Breast epithelium (tissue), 4 donors: Measurements from ENCODE around the gene HOXA2. TPM values are rescaled to one million over a fixed set of nuclear protein-coding genes. Genes with fewer than 3 reads are reported as not detected.

Source experiments
- DNase-seq, 2 donors: peaks; one replicate each; pipeline ENCODE4 v3.0.0-alpha.2; 2019; ENCODE audit warnings: low spot score in 2 of 2
- H3K27ac ChIP-seq, 2 donors: fragments of 200-600 bp; sonication (generic) in 1 of 2; one replicate each; pipeline ENCODE4 v1.5.1; 2016 to 2019; ENCODE audit warnings: mild to moderate bottlenecking in 1 of 2
- H3K27me3 ChIP-seq, 2 donors: fragments of 200-600 bp; sonication (generic) in 1 of 2; one replicate each; pipeline versions ENCODE4 v1.5.1 to v1.6.0; 2017 to 2019; ENCODE audit warnings: control low read depth in 1 of 2, mild to moderate bottlenecking in 1 of 2
- H3K36me3 ChIP-seq: fragments of 200-600 bp; one replicate; pipeline ENCODE4 v1.5.1; 2019
- H3K4me1 ChIP-seq, 2 donors: fragments of 200-600 bp; sonication (generic); one replicate each; pipeline ENCODE4 v1.5.1; 2016 to 2019; ENCODE audit warnings: control low read depth in 1 of 2
- H3K4me3 ChIP-seq, 3 donors: fragments of 200-600 bp; sonication (generic); 1 replicate in 2 of 3; 2 replicates in 1 of 3; pipeline ENCODE4 v1.5.1; 2016 to 2019; ENCODE audit warnings: mild to moderate bottlenecking in 3 of 3, moderate library complexity in 2 of 3
- H3K9me3 ChIP-seq, 2 donors: fragments of 200-600 bp; sonication (generic) in 1 of 2; one replicate each; pipeline ENCODE4 v1.5.1; 2016 to 2019; ENCODE audit warnings: control low read depth in 1 of 2
- CTCF ChIP-seq, 3 donors: fragments of 450-650 bp; IDR thresholded peaks; one replicate each; pipeline ENCODE4 v1.5.1; 2016 to 2017; ENCODE audit warnings: antibody characterized with exemption in 3 of 3, mild to moderate bottlenecking in 3 of 3, moderate library complexity in 3 of 3
- POLR2A ChIP-seq: fragments of 450-650 bp; IDR thresholded peaks from one replicate; pipeline ENCODE4 v1.6.1; 2016; ENCODE audit warnings: antibody characterized with exemption, mild to moderate bottlenecking, moderate library complexity
- POLR2AphosphoS5 ChIP-seq, 3 donors: sonication (generic); formaldehyde crosslinking; IDR thresholded peaks; one replicate each; pipeline ENCODE4 v1.6.1; 2017; ENCODE audit warnings: antibody characterized with exemption in 3 of 3
- intact Hi-C: fragments of 100-400 bp; cut with DNase I; formaldehyde crosslinking; loops from one replicate; pipeline ENCODE4 v1.15.1; 2023; ENCODE audit warnings: low total_unique reads
- total RNA-seq, 3 donors: library from RNA; depleted of rRNA; stranded (reverse); fragments of >200 nt; gene quantifications; one replicate each; pipeline ENCODE4 v1.1.0, GENCODE V29; 2016

The HOXA2 gene
- total RNA-seq, 3 donors from 2014 or later = 0.80 to 5.4 (median 1.3) TPM

GRCh38 chr7:27137640-27138315 is 35.3 kb upstream of the HOXA2 start:
- intact Hi-C loops = no loop called here
- Histone ChIP-seq H3K9me3 (no peaks in the 10 kb centered on the region), H3K4me1 (peaks cover 0 to 6% of the 10 kb centered on the region in 2 donors), H3K36me3 (no peaks in the 10 kb centered on the region), H3K27me3 (no peaks in the 10 kb centered on the region), H3K4me3 (peak overlapping the region in 2 of 3 donors; percentile 75 to 80), H3K27ac (peak overlapping the region; percentile 95 to 96)
- TF ChIP-seq POLR2AphosphoS5 (IDR thresholded peaks at IDR 0.05) = no peak
- TF ChIP-seq CTCF (IDR thresholded peaks at IDR 0.05) = no peak
- TF ChIP-seq POLR2A = no peak
- peak in 1 of 2 donors; percentile 10 for DNase-seq

- TF ChIP-seq POLR2AphosphoS5 (IDR thresholded peaks at IDR 0.05) = peak in 2 of 3 donors; percentile 10 to 23
- no peak for TF ChIP-seq CTCF (IDR thresholded peaks at IDR 0.05)
- no peak for TF ChIP-seq POLR2A
- Histone ChIP-seq H3K27ac (peak overlapping the region; percentile 82 to 96), H3K36me3 (no peaks in the 10 kb centered on the region), H3K4me3 (peak overlapping the region in 1 of 3 donors; percentile 22), H3K9me3 (no peaks in the 10 kb centered on the region), H3K4me1 (peaks cover 5 to 6% of the 10 kb centered on the region in 2 donors), H3K27me3 (no peaks in the 10 kb centered on the region)
- peak in 1 of 2 donors; percentile 41 for DNase-seq
- intact Hi-C loops = loop anchor here (5.0 kb wide), 1 partner anchor 1032 kb away; no protein-coding TSS in a partner anchor
These were observed 31.9 kb upstream of the HOXA2 start for GRCh38 chr7:27134392-27134791.

GRCh38 chr7:27133409-27134231 is 31.1 kb upstream of the HOXA2 start:
- H3K27me3 ChIP-seq = no peaks in the 10 kb centered on the region
- H3K4me1 ChIP-seq = peaks cover 5 to 6% of the 10 kb centered on the region in 2 donors
- intact Hi-C loops = loop anchor here (5.0 kb wide), 1 partner anchor 1031 kb away; no protein-coding TSS in a partner anchor
- H3K9me3 ChIP-seq = no peaks in the 10 kb centered on the region
- H3K4me3 ChIP-seq = peak overlapping the region in 1 of 3 donors; percentile 22
- peak in 1 of 2 donors; percentile 17 for DNase-seq
- TF ChIP-seq POLR2A (no peak), CTCF (IDR thresholded peaks at IDR 0.05) (no peak), POLR2AphosphoS5 (IDR thresholded peaks at IDR 0.05) (no peak)
- H3K27ac ChIP-seq = peak overlapping the region; percentile 82 to 96
- H3K36me3 ChIP-seq = no peaks in the 10 kb centered on the region

GRCh38 chr7:27132978-27133377 is 30.5 kb upstream of the HOXA2 start:
- H3K27ac ChIP-seq = peak overlapping the region; percentile 82 to 96
- intact Hi-C loops = loop anchor here (5.0 kb wide), 1 partner anchor 1031 kb away; no protein-coding TSS in a partner anchor
- H3K4me1 ChIP-seq = peaks cover 5 to 10% of the 10 kb centered on the region in 2 donors
- TF ChIP-seq CTCF (IDR thresholded peaks at IDR 0.05) (no peak), POLR2A (no peak), POLR2AphosphoS5 (IDR thresholded peaks at IDR 0.05) (no peak)
- no peaks in the 10 kb centered on the region for H3K36me3 ChIP-seq
- no peak for DNase-seq
- H3K4me3 ChIP-seq = no peak overlapping the region
- no peaks in the 10 kb centered on the region for H3K27me3 ChIP-seq
- no peaks in the 10 kb centered on the region for H3K9me3 ChIP-seq
